Neural cell (in vitro differentiated cells): ENCODE measurements around the gene MKRN2OS. TPM values are rescaled to one million over a fixed set of nuclear protein-coding genes. Genes with fewer than 3 reads are reported as not detected.

ENCODE experiments used
- H2AFZ ChIP-seq: fragments of 200-600, 300-800 bp; sonication (generic), shearing (Covaris generic); 2 replicates; pipeline ENCODE4 v1.6.0; 2014; ENCODE audit warnings: low read depth, mild to moderate bottlenecking, antibody characterized with exemption, low read length, moderate library complexity
- H3F3A ChIP-seq: fragments of 200-600 bp; shearing (Covaris generic); 2 replicates; pipeline ENCODE4 v1.6.1; 2016; ENCODE audit warnings: mild to moderate bottlenecking, moderate library complexity, mixed read lengths, antibody characterized with exemption, low read length; ENCODE audit not compliant: insufficient read depth, poor library complexity, severe bottlenecking
- H3K27ac ChIP-seq: fragments of 200-600, 300-800 bp; sonication (generic), shearing (Covaris generic); 2 replicates; pipeline ENCODE4 v1.5.1; 2014; ENCODE audit warnings: mild to moderate bottlenecking, low read length, moderate library complexity
- H3K27me3 ChIP-seq: fragments of 300-800, 200-600 bp; sonication (generic), shearing (Covaris generic); 2 replicates; pipeline ENCODE4 v1.6.0; 2014; ENCODE audit warnings: mild to moderate bottlenecking, low read depth, low read length, moderate library complexity; ENCODE audit not compliant: insufficient read depth
- H3K36me3 ChIP-seq: fragments of 300-800, 200-600 bp; sonication (generic), shearing (Covaris generic); 2 replicates; pipeline ENCODE4 v1.5.1; 2014; ENCODE audit warnings: mild to moderate bottlenecking, antibody characterized with exemption, low read length, moderate library complexity; ENCODE audit not compliant: insufficient read depth
- H3K4me2 ChIP-seq: fragments of 300-800, 200-600 bp; sonication (generic), shearing (Covaris generic); 2 replicates; pipeline ENCODE4 v1.6.0; 2014; ENCODE audit warnings: mild to moderate bottlenecking, low read length
- H3K4me3 ChIP-seq: fragments of 300-800, 200-600 bp; sonication (generic), shearing (Covaris generic); 2 replicates; pipeline ENCODE4 v1.5.1; 2014; ENCODE audit warnings: mild to moderate bottlenecking, low read length, moderate library complexity
- H3K79me2 ChIP-seq: fragments of 200-600 bp; shearing (Covaris generic); replicated peaks from 2 replicates; pipeline ENCODE4 v1.6.0; 2014; ENCODE audit warnings: mild to moderate bottlenecking, low read length, moderate library complexity; ENCODE audit not compliant: insufficient read depth
- H3K9ac ChIP-seq: fragments of 300-800, 200-600 bp; sonication (generic), shearing (Covaris generic); 2 replicates; pipeline ENCODE4 v1.6.1; 2016; ENCODE audit warnings: mild to moderate bottlenecking, low read length, mixed read lengths
- H3K9me2 ChIP-seq: fragments of 200-600 bp; shearing (Covaris generic); 2 replicates; pipeline ENCODE4 v1.6.1; 2016; ENCODE audit warnings: mild to moderate bottlenecking, low read length, mixed read lengths; ENCODE audit not compliant: insufficient read depth
- H3K9me3 ChIP-seq: fragments of 200-600, 300-800 bp; sonication (generic), shearing (Covaris generic); 2 replicates; pipeline ENCODE4 v1.6.1; 2016; ENCODE audit warnings: mild to moderate bottlenecking, mixed run types, low read length, moderate library complexity, mixed read lengths
- H4K20me1 ChIP-seq: fragments of 200-600 bp; shearing (Covaris generic); 2 replicates; pipeline ENCODE4 v1.6.1; 2016; ENCODE audit warnings: mild to moderate bottlenecking, mixed run types; ENCODE audit not compliant: insufficient read depth
- EP300 ChIP-seq: fragments of 450-650 bp; conservative IDR thresholded peaks from 2 replicates; pipeline ENCODE4 v1.6.1; 2014; ENCODE audit warnings: antibody characterized with exemption, mild to moderate bottlenecking, moderate library complexity; ENCODE audit not compliant: poor library complexity, severe bottlenecking
- EZH2 ChIP-seq: fragments of 200-600, 300-800 bp; shearing (Covaris generic), sonication (generic); IDR thresholded peaks from 2 replicates; pipeline ENCODE4 v1.6.1; 2014; ENCODE audit warnings: antibody characterized with exemption, low read length, borderline replicate concordance, mild to moderate bottlenecking; ENCODE audit not compliant: insufficient read depth, poor library complexity, severe bottlenecking
- MXI1 ChIP-seq: fragments of 450-650 bp; conservative IDR thresholded peaks from 2 replicates; pipeline ENCODE4 v1.6.1; 2014; ENCODE audit warnings: antibody characterized with exemption, mild to moderate bottlenecking; ENCODE audit not compliant: poor library complexity, severe bottlenecking
- POLR2AphosphoS5 ChIP-seq: IDR thresholded peaks from 2 replicates; pipeline ENCODE4 v1.6.1; 2012
- RAD21 ChIP-seq: fragments of 450-650 bp; conservative IDR thresholded peaks from 2 replicates; pipeline ENCODE4 v1.6.1; 2014; ENCODE audit warnings: antibody characterized with exemption, mild to moderate bottlenecking, moderate library complexity
- SMC3 ChIP-seq: fragments of 450-650 bp; conservative IDR thresholded peaks from 2 replicates; pipeline ENCODE4 v1.6.1; 2014; ENCODE audit warnings: antibody characterized with exemption, mild to moderate bottlenecking, moderate library complexity; ENCODE audit not compliant: poor library complexity
- TAF1 ChIP-seq: IDR thresholded peaks from 2 replicates; pipeline ENCODE4 v1.6.1; 2012; ENCODE audit warnings: low read depth
- polyA plus RNA-seq: library from polyadenylated mRNA; depleted of rRNA; stranded (reverse); fragments of >200 nt; gene quantifications from 2 replicates; pipeline ENCODE4 v1.2.3, GENCODE V29; 2014
- TF ChIP-seq, protein P1 (sequence below): IDR thresholded peaks from 2 replicates; pipeline ENCODE4 v1.6.1; 2012; ENCODE audit warnings: borderline replicate concordance
- TF ChIP-seq, protein P2 (sequence below): fragments of 450-650 bp; IDR thresholded peaks from 2 replicates; pipeline ENCODE4 v1.5.1; 2014; ENCODE audit warnings: antibody characterized with exemption, mild to moderate bottlenecking, moderate library complexity; ENCODE audit not compliant: poor library complexity, severe bottlenecking

MKRN2OS gene
- polyA plus RNA-seq, 1 donor from 2014 or later = 0.36 TPM

- no peaks in the 10 kb centered on the region for H4K20me1 ChIP-seq
- H2AFZ ChIP-seq = no peak overlapping the region
- H3K27ac ChIP-seq = no peak overlapping the region
- no peaks in the 10 kb centered on the region for H3K9me3 ChIP-seq
- H3K79me2 ChIP-seq = no peaks in the 10 kb centered on the region
- no peak overlapping the region for H3K4me3 ChIP-seq
- no peaks in the 10 kb centered on the region for H3K9me2 ChIP-seq
- no peaks in the 10 kb centered on the region for H3K27me3 ChIP-seq
- H3K36me3 ChIP-seq = peaks cover 11% of the 10 kb centered on the region
- H3F3A ChIP-seq = no peaks in the 10 kb centered on the region
- H3K9ac ChIP-seq = no peak overlapping the region
- H3K4me2 ChIP-seq = no peak overlapping the region
- no peak for TF ChIP-seq MXI1
- TF ChIP-seq, protein P1, sequence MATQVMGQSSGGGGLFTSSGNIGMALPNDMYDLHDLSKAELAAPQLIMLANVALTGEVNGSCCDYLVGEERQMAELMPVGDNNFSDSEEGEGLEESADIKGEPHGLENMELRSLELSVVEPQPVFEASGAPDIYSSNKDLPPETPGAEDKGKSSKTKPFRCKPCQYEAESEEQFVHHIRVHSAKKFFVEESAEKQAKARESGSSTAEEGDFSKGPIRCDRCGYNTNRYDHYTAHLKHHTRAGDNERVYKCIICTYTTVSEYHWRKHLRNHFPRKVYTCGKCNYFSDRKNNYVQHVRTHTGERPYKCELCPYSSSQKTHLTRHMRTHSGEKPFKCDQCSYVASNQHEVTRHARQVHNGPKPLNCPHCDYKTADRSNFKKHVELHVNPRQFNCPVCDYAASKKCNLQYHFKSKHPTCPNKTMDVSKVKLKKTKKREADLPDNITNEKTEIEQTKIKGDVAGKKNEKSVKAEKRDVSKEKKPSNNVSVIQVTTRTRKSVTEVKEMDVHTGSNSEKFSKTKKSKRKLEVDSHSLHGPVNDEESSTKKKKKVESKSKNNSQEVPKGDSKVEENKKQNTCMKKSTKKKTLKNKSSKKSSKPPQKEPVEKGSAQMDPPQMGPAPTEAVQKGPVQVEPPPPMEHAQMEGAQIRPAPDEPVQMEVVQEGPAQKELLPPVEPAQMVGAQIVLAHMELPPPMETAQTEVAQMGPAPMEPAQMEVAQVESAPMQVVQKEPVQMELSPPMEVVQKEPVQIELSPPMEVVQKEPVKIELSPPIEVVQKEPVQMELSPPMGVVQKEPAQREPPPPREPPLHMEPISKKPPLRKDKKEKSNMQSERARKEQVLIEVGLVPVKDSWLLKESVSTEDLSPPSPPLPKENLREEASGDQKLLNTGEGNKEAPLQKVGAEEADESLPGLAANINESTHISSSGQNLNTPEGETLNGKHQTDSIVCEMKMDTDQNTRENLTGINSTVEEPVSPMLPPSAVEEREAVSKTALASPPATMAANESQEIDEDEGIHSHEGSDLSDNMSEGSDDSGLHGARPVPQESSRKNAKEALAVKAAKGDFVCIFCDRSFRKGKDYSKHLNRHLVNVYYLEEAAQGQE = no peak
- no peak for TF ChIP-seq RAD21
Observed at GRCh38 chr3:12499474-12499873, 45.8 kb downstream of the MKRN2OS start.

DNA sequence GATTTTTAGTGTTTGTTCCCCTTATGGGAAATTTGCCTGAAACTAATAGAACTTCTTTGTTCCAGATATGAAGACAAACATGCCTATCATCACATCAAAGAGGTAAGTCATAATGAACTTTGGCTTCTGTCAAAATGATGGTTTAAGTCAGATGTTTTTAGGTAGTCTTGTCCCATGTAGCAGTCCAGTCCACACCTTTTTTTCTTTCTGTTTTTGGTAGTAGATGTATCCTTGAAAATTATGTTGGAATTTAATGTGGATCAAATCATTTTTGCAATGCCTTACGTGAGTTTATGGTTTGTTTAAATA, 48.9 kb downstream of the MKRN2OS start:
- no peak overlapping the region for H2AFZ ChIP-seq
- H4K20me1 ChIP-seq = no peaks in the 10 kb centered on the region
- no peak overlapping the region for H3K9ac ChIP-seq
- no peaks in the 10 kb centered on the region for H3F3A ChIP-seq
- no peaks in the 10 kb centered on the region for H3K79me2 ChIP-seq
- H3K4me3 ChIP-seq = no peak overlapping the region
- H3K36me3 ChIP-seq = peaks cover 11% of the 10 kb centered on the region
- no peaks in the 10 kb centered on the region for H3K9me2 ChIP-seq
- H3K27me3 ChIP-seq = no peaks in the 10 kb centered on the region
- no peaks in the 10 kb centered on the region for H3K9me3 ChIP-seq
- no peak overlapping the region for H3K27ac ChIP-seq
- TF ChIP-seq EZH2 = no peak
- TF ChIP-seq RAD21 = no peak
- no peak for TF ChIP-seq TAF1
- no peak for TF ChIP-seq MXI1
- no peak for TF ChIP-seq SMC3
- TF ChIP-seq, protein P1 = no peak
- no peak for TF ChIP-seq EP300
- TF ChIP-seq POLR2AphosphoS5 = no peak
- TF ChIP-seq, protein P2, sequence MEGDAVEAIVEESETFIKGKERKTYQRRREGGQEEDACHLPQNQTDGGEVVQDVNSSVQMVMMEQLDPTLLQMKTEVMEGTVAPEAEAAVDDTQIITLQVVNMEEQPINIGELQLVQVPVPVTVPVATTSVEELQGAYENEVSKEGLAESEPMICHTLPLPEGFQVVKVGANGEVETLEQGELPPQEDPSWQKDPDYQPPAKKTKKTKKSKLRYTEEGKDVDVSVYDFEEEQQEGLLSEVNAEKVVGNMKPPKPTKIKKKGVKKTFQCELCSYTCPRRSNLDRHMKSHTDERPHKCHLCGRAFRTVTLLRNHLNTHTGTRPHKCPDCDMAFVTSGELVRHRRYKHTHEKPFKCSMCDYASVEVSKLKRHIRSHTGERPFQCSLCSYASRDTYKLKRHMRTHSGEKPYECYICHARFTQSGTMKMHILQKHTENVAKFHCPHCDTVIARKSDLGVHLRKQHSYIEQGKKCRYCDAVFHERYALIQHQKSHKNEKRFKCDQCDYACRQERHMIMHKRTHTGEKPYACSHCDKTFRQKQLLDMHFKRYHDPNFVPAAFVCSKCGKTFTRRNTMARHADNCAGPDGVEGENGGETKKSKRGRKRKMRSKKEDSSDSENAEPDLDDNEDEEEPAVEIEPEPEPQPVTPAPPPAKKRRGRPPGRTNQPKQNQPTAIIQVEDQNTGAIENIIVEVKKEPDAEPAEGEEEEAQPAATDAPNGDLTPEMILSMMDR = no peak
- H3K4me2 ChIP-seq = no peak overlapping the region
